ENCODE results near the gene SEMA6D. TPM values are rescaled to one million over a fixed set of nuclear protein-coding genes. Genes with fewer than 3 reads are reported as not detected.

Gene SEMA6D
- total RNA-seq, 1 experiment from 2014 or later = 0.65 TPM

- DNase-seq (ENCODE audit: unreplicated experiment) = no peak
- ChIA-PET CTCF (interaction anchor here (0.6 to 1.2 kb wide), 4 partner anchors 10 to 100 kb away, joined by 3 to 6 read pairs (median 4); no protein-coding TSS in a partner anchor), POLR2A (interaction anchor here (1.6 to 12.2 kb wide), 4 partner anchors 9 to 89 kb away, joined by 7 to 112 read pairs (median 31); no protein-coding TSS in a partner anchor)
- intact Hi-C loops (cut with micrococcal nuclease) = no loop called here
- TF ChIP-seq CTCF (IDR thresholded peaks at IDR 0.05; ENCODE audit: unreplicated experiment) = no peak
- Mint-ChIP-seq H3K4me1 (ENCODE audit: insufficient read depth, unreplicated experiment) (peaks cover 34% of the 10 kb centered on the region), H3K9me3 (ENCODE audit: unreplicated experiment) (no peaks in the 10 kb centered on the region), H3K27me3 (ENCODE audit: insufficient read depth, unreplicated experiment) (no peaks in the 10 kb centered on the region), H3K4me3 (ENCODE audit: unreplicated experiment) (no peak overlapping the region), H3K27ac (ENCODE audit: low read depth, unreplicated experiment) (peak overlapping the region; percentile 58), H3K36me3 (ENCODE audit: insufficient read depth, unreplicated experiment) (no peaks in the 10 kb centered on the region)
- BruUV-seq (replicated peaks) = no TSS peak
Measured at GRCh38 chr15:47811172-47811571, 93.9 kb downstream of the SEMA6D start.

GRCh38 chr15:47812470-47812999 is 95.2 kb downstream of the SEMA6D start:
- intact Hi-C loops (cut with micrococcal nuclease) = no loop called here
- ChIA-PET POLR2A (interaction anchor here (0.6 to 12.2 kb wide), 8 partner anchors 7 to 616 kb away, joined by 3 to 112 read pairs (median 3); no protein-coding TSS in a partner anchor), CTCF (interaction anchor here (0.7 to 2.0 kb wide), 3 partner anchors 11 to 613 kb away, joined by 3 to 9 read pairs (median 3); no protein-coding TSS in a partner anchor)
- DNase-seq (ENCODE audit: unreplicated experiment) = peak; percentile 88
- Mint-ChIP-seq H3K27ac (ENCODE audit: low read depth, unreplicated experiment) (peak overlapping the region; percentile 58), H3K9me3 (ENCODE audit: unreplicated experiment) (no peaks in the 10 kb centered on the region), H3K4me1 (ENCODE audit: insufficient read depth, unreplicated experiment) (peaks cover 34% of the 10 kb centered on the region), H3K36me3 (ENCODE audit: insufficient read depth, unreplicated experiment) (no peaks in the 10 kb centered on the region), H3K4me3 (ENCODE audit: unreplicated experiment) (no peak overlapping the region), H3K27me3 (ENCODE audit: insufficient read depth, unreplicated experiment) (no peaks in the 10 kb centered on the region)
- no TSS peak for BruUV-seq (replicated peaks)
- no peak for TF ChIP-seq CTCF (IDR thresholded peaks at IDR 0.05; ENCODE audit: unreplicated experiment)

- no peaks in the 10 kb centered on the region for H3K36me3 Mint-ChIP-seq (ENCODE audit: insufficient read depth, unreplicated experiment)
- peaks cover 34% of the 10 kb centered on the region for H3K4me1 Mint-ChIP-seq (ENCODE audit: insufficient read depth, unreplicated experiment)
- peak overlapping the region; percentile 58 for H3K27ac Mint-ChIP-seq (ENCODE audit: low read depth, unreplicated experiment)
- no TSS peak for BruUV-seq (replicated peaks)
- CTCF ChIA-PET = interaction anchor here (0.7 to 2.0 kb wide), 4 partner anchors 9 to 240 kb away, joined by 3 to 9 read pairs (median 3); no protein-coding TSS in a partner anchor
- POLR2A ChIA-PET = interaction anchor here (0.6 to 12.2 kb wide), 6 partner anchors 10 to 102 kb away, joined by 3 to 112 read pairs (median 4); no protein-coding TSS in a partner anchor
- no peak overlapping the region for H3K4me3 Mint-ChIP-seq (ENCODE audit: unreplicated experiment)
- intact Hi-C loops (cut with micrococcal nuclease) = no loop called here
- no peak for TF ChIP-seq CTCF (IDR thresholded peaks at IDR 0.05; ENCODE audit: unreplicated experiment)
- H3K27me3 Mint-ChIP-seq (ENCODE audit: insufficient read depth, unreplicated experiment) = no peaks in the 10 kb centered on the region
- no peaks in the 10 kb centered on the region for H3K9me3 Mint-ChIP-seq (ENCODE audit: unreplicated experiment)
- DNase-seq (ENCODE audit: unreplicated experiment) = no peak
Measured at GRCh38 chr15:47813748-47814384, 96.6 kb downstream of the SEMA6D start.

- peaks cover 40% of the 10 kb centered on the region for H3K4me1 Mint-ChIP-seq (ENCODE audit: insufficient read depth, unreplicated experiment)
- ChIA-PET POLR2A (interaction anchor here (0.9 to 12.2 kb wide), 4 partner anchors 9 to 61 kb away, joined by 3 to 112 read pairs (median 3); no protein-coding TSS in a partner anchor), CTCF (interaction anchor here (0.7 kb wide), 2 partner anchors 237 to 239 kb away, joined by 3 read pairs; no protein-coding TSS in a partner anchor)
- H3K27ac Mint-ChIP-seq (ENCODE audit: low read depth, unreplicated experiment) = no peak overlapping the region
- no peaks in the 10 kb centered on the region for H3K27me3 Mint-ChIP-seq (ENCODE audit: insufficient read depth, unreplicated experiment)
- TF ChIP-seq CTCF (IDR thresholded peaks at IDR 0.05; ENCODE audit: unreplicated experiment) = no peak
- DNase-seq (ENCODE audit: unreplicated experiment) = no peak
- no peaks in the 10 kb centered on the region for H3K9me3 Mint-ChIP-seq (ENCODE audit: unreplicated experiment)
- H3K36me3 Mint-ChIP-seq (ENCODE audit: insufficient read depth, unreplicated experiment) = no peaks in the 10 kb centered on the region
- no peak overlapping the region for H3K4me3 Mint-ChIP-seq (ENCODE audit: unreplicated experiment)
- BruUV-seq (replicated peaks) = no TSS peak
- intact Hi-C loops (cut with micrococcal nuclease) = no loop called here
Measured at GRCh38 chr15:47814620-47815019, 97.3 kb downstream of the SEMA6D start.
